Measurements from ENCODE around the gene PCDHGC5. TPM values are rescaled to one million over a fixed set of nuclear protein-coding genes. Genes with fewer than 3 reads are reported as not detected.

Gene PCDHGC5
- total RNA-seq, result not detected in 2 replicates

DNA sequence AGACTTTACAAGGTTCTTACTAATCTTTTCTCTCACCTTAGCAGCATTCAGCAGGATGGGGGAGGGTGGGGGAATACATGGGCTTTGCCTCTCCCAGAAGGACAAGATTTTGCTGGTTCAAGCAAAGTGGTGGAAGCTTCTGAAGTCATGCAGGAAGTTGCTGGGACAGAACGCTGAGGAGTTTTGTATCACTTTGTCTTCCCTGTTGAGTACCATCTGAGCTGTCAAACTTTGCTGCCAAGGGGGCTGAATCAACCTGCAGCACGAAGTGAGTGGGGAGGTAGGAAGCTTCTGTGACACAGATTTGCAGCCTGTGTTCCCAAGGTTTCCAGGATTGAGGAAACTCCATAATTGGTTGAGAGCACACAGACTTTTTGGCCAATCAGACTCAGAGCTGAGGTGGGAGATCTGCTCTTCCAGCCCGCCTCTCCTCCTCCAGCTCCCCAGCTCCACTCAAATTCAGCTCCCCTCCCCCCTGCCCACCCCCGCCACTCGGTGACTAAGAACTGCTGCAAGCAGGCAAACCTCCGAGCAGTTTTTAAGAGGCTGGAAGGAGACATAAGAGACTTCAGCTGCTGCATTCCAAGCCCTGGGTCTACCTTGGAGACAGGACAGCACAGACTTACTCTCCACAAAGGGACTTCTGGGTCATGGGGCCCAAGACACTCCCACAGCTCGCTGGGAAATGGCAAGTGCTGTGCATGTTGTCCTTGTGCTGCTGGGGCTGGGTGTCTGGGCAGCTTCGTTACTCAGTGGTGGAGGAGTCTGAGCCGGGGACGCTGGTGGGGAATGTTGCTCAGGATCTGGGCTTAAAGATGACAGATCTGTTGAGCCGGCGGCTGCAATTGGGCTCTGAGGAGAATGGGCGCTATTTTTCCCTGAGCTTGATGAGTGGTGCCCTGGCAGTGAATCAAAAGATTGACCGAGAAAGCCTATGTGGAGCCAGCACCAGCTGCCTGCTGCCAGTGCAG, at the start of gene PCDHGC5:
TSS of gene PCDHGC5 (plus strand) at position 491 of the 971 bp plus-strand sequence. CDS start at position 651, 160 bp downstream.
- intact Hi-C loops (cut with micrococcal nuclease), result no loop called here

GRCh38 chr5:141439411-141440141, 49.3 kb upstream of the PCDHGC5 start:
- intact Hi-C loops (cut with micrococcal nuclease), result no loop called here

GRCh38 chr5:141440341-141440740, 48.5 kb upstream of the PCDHGC5 start:
- intact Hi-C loops (cut with micrococcal nuclease), result no loop called here

DNA sequence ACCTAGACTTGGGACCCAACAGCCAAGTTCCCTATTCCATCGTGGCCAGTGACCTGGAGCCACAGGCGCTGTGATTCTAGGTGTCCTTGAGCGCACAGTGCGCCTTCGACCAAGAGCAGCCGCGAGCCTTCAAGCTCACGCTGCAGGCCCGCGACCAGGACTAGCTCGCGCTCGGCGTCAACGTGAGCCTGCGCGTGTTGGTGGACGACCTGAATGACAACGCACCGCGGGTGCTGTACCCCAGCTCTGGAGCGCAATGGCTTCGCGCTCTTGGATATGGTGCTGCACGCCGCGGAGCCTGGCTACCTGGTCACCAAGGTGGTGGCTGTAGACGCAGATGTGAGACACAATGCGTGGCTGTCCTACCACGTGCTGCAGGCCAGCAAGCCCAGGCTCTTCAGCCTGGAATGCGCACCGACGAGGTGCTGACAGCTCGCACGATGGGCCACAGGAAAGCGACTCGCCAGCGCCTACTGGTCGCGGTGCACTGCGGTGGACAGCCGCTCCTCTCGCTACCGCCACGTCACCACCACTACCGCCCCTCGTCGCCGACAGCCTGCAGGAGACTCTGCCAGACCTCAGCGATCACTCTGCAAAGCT, 47.2 kb upstream of the PCDHGC5 start:
- intact Hi-C loops (cut with micrococcal nuclease), result no loop called here

DNA sequence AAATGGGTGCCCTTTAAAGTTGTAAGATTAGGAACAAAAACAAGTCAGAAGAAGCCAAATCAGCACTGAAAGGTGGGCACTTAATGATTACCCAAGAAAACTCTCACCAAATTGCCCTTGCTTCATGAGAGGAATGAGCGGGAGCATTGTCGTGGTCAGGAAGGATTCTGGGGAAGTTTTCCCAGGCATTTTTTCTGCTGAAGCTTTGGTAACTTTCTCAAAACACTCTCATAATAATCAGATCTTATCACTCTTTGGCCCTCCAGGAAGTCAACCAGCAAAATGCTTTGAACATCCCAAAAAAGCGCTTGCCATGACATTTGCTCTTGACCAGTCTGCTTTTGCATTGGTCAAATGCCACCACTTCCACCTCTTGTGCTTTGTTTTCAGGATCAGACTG, 23.5 kb upstream of the PCDHGC5 start:
- intact Hi-C loops (cut with micrococcal nuclease), result no loop called here

DNA sequence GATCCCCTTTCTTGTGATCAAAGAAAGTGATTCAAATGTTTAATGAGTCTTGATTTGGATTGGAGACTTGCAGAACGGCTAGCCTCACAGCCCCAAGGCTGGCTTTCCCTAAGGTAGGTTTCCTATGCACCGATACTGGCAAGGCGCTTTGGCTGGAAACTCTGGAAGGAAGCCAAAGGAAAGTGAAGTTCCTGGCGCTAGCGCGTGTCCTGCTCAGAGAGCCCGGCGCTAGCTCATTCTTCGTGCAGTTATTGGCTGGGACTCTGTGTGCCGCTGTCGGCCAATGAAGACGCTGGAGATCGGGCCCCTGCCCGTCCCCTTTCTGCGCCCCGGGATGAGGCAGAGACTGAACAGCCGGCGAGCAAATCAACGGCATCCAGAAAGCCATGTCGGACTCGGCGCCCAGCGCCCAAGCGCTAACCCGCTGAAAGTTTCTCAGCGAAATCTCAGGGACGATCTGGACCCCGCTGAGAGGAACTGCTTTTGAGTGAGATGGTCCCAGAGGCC, 13.2 kb upstream of the PCDHGC5 start, which contains the start of gene PCDHGC3:
TSS of gene PCDHGC3 (plus strand) at position 342 of the 507 bp plus-strand sequence. CDS start at position 493, 151 bp downstream.
- intact Hi-C loops (cut with micrococcal nuclease), result loop anchor here (1.0 to 5.0 kb wide), 2 partner anchors 9 to 53 kb away; partner anchors contain the start of gene PCDHGA11

GRCh38 chr5:141476132-141476911, 12.6 kb upstream of the PCDHGC5 start:
- intact Hi-C loops (cut with micrococcal nuclease), result loop anchor here (1.0 to 5.0 kb wide), 2 partner anchors 8 to 54 kb away; partner anchors contain the start of gene PCDHGA11

- intact Hi-C loops (cut with micrococcal nuclease), result loop anchor here (5.0 kb wide), 1 partner anchor 55 kb away; the partner anchor contains the start of gene PCDHGA11
Measured at GRCh38 chr5:141477044-141477575, 11.8 kb upstream of the PCDHGC5 start.

- intact Hi-C loops (cut with micrococcal nuclease), result loop anchor here (5.0 kb wide), 1 partner anchor 56 kb away; the partner anchor contains the start of gene PCDHGA11
Measured at GRCh38 chr5:141477815-141478214, 11.1 kb upstream of the PCDHGC5 start.

DNA sequence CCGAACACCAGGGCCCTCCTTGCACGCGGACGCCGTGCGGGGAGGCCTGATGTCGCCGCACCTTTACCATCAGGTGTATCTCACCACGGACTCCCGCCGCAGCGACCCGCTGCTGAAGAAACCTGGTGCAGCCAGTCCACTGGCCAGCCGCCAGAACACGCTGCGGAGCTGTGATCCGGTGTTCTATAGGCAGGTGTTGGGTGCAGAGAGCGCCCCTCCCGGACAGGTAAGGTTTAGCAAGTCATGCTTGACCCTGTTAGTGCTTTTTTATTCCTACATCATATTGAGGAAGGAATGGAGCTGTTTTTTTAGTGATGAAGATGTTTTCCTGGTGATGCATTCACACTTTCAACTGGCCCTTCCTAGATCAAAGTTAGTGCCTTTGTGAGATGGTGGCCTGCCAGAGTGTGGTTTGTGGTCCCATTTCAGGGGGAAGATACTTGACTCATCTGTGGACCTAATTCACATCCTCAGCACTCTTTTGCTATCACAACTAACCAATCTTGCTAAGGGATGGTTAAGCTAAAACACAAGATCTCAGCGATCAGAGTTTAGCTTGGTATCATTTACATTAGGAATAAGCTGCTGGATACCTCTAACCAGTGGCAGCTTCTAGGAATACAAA, 10.4 kb upstream of the PCDHGC5 start:
- intact Hi-C loops (cut with micrococcal nuclease), result loop anchor here (5.0 kb wide), 1 partner anchor 56 kb away; the partner anchor contains the start of gene PCDHGA11

DNA sequence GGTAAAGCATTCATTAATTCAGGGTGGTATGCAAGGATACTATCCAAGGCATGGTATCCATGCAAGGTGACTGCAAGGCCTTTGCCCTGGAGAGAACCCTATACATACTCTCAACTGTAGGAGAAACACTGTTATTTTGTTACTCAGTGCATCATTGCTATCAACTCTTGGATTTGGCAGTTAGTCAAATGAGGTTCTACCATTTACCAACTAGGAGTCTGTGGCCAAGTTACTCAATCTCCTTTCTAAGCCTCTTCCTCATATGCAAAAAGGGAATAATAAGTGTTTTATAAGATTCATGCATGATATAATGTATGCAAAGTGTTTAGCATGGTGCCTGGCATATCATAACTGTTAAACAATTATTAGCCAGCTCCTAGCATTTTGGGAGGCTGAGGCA, 9.1 kb upstream of the PCDHGC5 start:
- intact Hi-C loops (cut with micrococcal nuclease), result loop anchor here (5.0 kb wide), 1 partner anchor 57 kb away; the partner anchor contains the start of gene PCDHGA11

DNA sequence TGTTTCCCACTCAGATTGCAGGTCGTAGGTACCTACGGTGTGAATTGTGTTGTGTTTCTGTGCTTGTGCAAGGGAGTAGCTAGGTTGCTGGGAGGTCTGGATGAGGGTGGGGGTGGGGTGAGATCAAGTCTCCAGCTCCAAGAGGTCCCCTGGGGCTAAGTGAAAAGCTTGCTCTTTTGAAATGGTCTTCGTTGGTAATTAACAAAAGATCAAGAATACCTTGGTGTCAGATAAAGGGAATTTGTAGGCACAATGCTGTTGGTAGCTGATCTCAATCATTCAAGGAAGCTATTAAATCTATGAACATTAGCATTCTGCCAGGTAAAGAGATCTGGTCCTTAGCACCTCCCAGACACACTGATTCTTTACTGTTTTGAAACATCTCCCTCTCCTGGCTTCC, 5.0 kb upstream of the PCDHGC5 start:
- intact Hi-C loops (cut with micrococcal nuclease), result loop anchor here (1.0 kb wide), 1 partner anchor 8 kb away; no protein-coding TSS in a partner anchor

DNA sequence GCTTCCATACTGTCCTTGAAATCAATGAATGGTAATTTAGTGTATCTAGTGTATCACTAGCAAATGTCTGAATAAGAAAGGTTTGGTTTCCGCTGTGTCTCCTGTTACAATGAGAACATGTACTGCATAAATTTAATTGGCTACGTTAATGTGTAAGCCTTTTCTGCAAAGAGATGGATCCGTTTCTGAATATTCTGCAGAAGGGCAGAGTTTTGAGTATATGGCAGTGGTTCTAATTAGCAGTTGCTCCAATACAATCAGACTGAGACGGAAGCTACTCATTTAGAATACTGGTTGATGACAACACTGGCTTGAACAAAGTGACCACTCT, 4.6 kb upstream of the PCDHGC5 start:
- intact Hi-C loops (cut with micrococcal nuclease), result loop anchor here (1.0 kb wide), 1 partner anchor 8 kb away; no protein-coding TSS in a partner anchor

DNA sequence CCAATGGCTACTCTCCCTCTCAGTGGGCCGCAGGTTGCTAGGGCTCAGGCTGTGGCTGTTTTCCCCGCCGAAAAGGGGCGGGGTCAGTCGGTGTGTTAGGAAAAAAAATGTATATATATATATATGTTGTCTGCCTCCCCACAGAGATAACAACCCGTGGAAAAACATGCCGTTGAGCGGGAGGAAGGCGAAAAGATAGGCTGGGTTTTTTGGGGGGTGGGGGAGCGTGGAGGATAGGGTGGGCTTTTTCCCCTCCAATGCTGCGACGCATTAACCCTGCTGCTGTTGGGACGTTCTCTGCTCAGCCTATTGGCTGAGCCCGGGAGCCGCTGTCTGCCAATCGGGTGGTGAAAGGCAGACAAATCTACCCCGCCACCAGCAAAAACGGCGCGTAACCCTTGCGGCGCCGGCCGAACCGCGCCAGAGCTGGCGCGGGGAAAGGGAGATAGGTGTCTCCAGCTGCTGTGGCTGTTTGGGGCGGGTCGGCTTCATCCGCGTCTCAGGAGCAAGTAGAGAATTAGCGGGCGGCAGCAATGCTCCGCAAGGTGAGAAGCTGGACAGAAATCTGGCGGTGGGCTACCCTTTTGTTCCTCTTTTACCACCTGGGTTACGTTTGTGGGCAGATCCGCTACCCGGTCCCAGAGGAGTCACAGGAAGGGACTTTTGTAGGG, 4.1 kb upstream of the PCDHGC5 start, which contains the start of gene PCDHGC4:
TSS of gene PCDHGC4 (plus strand) at position 390 of the 671 bp plus-strand sequence. CDS start at position 534, 144 bp downstream.
- intact Hi-C loops (cut with micrococcal nuclease), result loop anchor here (1.0 kb wide), 1 partner anchor 8 kb away; no protein-coding TSS in a partner anchor

DNA sequence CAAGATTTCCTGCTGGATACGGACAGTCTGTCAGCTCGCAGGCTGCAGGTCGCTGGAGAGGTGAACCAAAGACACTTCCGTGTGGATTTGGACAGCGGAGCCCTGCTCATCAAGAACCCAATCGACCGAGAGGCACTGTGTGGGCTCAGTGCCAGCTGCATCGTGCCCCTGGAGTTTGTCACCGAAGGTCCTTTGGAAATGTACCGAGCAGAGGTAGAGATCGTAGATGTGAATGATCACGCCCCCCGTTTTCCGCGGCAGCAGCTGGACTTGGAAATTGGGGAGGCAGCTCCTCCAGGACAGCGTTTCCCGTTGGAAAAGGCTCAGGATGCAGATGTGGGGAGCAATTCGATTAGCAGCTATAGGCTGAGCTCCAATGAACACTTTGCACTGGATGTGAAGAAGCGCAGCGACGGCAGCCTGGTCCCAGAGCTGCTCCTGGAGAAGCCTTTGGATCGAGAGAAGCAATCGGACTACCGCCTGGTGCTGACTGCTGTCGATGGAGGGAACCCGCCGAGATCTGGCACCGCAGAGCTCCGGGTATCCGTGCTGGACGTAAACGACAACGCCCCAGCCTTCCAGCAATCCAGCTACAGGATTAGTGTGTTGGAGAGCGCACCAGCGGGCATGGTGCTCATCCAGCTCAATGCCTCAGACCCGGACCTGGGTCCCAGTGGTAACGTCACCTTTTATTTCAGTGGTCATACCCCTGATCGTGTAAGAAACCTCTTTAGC, 3.4 kb upstream of the PCDHGC5 start:
- intact Hi-C loops (cut with micrococcal nuclease), result no loop called here

- intact Hi-C loops (cut with micrococcal nuclease), result no loop called here
Measured at GRCh38 chr5:141486091-141486490, 2.8 kb upstream of the PCDHGC5 start.

DNA sequence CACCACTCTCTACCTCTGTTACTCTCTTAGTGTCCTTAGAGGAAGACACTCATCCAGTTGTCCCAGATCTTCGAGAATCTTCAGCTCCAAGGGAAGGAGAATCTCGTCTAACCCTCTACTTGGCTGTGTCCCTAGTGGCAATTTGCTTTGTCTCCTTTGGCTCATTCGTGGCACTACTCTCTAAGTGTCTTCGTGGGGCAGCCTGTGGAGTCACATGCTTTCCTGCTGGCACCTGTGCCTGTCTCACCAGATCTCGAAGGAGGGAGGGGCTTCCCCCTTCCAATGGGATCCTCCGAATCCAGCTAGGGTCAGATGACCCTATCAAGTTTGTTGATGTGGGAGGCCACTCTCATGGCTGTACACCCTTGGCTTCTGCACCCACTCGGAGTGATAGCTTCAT, 1.8 kb upstream of the PCDHGC5 start:
- intact Hi-C loops (cut with micrococcal nuclease), result no loop called here

DNA sequence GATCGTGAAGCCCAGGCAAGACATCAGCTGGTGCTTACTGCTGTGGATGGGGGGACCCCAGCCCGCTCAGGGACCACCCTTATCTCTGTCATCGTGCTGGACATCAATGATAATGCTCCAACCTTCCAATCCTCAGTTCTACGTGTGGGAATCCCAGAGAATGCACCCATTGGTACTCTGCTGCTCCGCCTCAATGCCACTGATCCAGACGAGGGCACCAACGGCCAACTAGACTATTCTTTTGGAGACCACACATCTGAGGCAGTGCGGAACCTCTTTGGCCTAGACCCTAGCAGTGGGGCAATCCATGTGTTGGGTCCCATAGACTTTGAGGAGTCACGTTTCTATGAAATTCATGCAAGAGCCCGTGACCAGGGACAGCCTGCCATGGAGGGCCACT, 960 bp downstream of the PCDHGC5 start:
- intact Hi-C loops (cut with micrococcal nuclease), result no loop called here
